GM12872 (cell line): ENCODE data around the gene TRAF1.
A peak's percentile ranks its signal among the peaks of the same experiment; 100 is the strongest.

Experiments used
- TF ChIP-seq, protein P1 (sequence below): IDR thresholded peaks from 3 replicates; pipeline ENCODE4 v1.5.1; 2011; ENCODE audit warnings: low read depth, mild to moderate bottlenecking, low read length, moderate library complexity; ENCODE audit not compliant: insufficient read depth

TRAF1 gene

DNA sequence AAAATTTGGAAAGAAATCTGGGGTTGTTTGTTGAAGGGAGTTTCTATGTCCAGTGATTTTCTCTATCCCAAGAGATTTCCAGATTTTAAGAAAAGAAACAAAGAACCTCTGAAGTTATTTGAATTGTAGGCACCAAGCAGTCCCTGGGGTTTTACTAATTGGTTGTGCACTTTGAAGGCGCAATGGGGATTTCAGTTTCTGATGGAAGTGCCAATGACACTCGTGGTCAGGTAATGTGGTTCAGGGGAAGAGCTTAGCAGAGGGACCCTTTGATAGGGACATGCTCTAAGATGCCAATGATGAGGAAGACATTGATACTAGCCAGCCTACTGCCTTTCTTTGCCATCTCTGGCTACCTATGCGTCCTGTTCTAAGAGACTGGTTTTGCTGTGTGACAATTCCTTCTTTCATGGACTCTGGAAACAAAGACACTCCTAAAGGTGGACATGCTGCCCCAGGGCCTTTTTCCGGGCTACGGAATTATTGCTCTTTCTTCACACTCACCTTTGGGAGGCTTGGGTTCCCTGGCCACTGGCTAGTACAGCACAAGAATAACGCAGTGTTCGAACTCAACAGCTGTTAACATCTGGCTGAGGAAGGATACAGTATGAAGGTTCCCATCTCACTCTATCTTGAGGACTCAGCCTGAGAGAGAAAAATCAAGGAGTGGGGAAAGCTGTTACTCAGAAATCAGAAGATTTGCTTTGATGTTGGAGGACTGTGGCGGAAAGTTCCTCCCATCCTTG, 6.9 kb upstream of the TRAF1 start:
- TF ChIP-seq, protein P1, sequence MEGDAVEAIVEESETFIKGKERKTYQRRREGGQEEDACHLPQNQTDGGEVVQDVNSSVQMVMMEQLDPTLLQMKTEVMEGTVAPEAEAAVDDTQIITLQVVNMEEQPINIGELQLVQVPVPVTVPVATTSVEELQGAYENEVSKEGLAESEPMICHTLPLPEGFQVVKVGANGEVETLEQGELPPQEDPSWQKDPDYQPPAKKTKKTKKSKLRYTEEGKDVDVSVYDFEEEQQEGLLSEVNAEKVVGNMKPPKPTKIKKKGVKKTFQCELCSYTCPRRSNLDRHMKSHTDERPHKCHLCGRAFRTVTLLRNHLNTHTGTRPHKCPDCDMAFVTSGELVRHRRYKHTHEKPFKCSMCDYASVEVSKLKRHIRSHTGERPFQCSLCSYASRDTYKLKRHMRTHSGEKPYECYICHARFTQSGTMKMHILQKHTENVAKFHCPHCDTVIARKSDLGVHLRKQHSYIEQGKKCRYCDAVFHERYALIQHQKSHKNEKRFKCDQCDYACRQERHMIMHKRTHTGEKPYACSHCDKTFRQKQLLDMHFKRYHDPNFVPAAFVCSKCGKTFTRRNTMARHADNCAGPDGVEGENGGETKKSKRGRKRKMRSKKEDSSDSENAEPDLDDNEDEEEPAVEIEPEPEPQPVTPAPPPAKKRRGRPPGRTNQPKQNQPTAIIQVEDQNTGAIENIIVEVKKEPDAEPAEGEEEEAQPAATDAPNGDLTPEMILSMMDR = no peak

DNA sequence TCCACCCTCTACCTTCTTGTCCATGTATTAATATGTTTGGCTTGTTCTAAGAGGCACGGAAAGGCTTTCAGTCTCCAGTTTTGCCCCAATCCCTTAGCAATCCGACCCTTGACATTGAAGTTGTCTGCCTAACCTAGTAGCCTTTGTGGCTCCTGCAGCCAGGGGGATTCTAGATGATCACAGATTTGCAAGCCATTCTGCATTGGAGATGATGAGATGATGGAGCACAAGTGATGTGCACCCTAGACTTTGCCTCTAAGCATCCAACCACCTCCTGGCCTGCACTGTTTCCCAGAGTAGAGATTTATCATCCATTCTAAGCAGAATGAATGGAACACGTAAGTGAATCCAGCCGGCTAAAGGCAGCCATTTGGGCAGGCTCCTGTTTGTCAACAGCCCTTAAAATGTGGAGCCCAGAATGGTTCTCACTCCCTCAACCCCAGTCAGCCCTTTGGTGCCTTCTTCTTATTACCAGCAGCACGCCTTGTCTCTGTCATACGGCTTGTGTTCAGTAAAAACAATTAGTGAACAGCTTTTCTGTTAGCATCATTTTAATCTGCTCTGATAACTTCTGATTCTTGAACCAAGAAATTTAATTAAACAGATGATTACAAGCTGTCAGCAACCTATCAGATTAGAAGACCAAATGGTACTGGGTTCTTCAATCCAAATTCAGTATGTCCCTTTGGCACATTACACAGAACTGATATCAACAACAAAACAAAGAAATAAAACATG, 5.7 kb upstream of the TRAF1 start:
- TF ChIP-seq, protein P1 = no peak

DNA sequence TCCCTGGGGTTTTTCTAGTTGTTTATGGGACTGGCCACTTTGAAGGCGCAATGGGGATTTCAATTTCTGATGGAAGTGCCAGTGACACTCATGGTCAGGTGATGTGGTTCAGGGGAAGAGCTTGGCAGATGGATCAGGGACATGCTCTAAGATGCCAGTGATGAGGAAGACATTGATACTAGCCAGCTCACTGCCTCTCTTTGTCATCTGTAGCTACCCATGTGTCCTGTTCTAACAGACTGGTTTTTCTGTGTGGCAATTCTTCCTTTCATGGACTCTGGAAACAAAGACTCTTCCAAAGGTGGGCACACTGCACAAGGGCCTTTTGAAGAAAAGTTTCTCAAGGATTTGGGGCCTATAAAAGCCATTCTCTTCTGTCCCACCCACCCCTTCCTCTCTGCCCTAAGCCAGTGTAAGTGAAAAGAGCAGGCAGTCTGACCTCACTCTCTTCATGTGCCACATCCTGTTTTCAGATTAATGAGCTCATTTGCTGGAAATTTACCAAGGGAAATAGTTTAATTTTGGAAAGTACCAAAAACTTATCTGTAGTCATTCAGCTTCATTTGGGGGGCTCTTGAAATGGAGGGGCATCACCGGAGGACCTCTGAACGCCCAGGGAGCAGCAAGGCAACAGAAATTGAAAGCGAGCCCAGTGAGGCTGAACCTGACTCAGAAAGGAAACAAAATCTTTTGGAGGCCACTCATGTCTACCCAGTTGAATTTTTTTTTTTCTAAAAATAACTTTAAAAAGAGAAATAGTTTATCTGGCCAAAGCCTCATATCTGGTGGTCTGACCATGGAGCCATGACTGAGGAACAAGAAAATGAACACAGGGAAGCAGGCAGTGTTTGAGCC, 4.9 kb upstream of the TRAF1 start:
- TF ChIP-seq, protein P1 = no peak

DNA sequence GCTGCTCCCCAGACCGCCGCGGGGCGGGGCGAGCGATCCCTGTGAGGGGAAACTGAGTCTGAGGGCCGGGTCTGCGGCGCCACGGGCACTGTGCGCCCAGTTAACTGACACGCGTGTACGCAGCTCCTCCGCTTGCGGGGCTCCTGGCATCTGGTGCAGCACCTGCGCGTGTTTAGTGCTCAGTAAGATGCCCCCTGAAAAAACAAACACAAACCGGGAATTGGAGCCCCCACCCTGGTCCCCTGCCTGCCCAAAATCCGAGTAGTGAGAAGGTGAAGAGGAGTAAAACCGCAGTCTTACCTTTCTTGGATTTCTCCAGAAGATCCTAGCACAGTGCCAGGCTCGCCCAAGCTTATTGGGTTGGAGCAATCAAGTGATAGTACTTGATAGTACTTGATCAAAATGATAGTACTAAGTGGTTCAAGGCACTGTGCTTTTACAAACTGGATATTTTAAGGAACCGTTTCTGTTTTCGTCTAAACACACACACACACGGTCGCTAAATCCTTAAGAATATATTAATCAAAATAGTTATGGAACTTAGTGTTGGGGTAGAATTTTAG, 2.7 kb upstream of the TRAF1 start:
- TF ChIP-seq, protein P1 = 0 out of 3 replicates have a peak, but pooled peaks have one; percentile 12

DNA sequence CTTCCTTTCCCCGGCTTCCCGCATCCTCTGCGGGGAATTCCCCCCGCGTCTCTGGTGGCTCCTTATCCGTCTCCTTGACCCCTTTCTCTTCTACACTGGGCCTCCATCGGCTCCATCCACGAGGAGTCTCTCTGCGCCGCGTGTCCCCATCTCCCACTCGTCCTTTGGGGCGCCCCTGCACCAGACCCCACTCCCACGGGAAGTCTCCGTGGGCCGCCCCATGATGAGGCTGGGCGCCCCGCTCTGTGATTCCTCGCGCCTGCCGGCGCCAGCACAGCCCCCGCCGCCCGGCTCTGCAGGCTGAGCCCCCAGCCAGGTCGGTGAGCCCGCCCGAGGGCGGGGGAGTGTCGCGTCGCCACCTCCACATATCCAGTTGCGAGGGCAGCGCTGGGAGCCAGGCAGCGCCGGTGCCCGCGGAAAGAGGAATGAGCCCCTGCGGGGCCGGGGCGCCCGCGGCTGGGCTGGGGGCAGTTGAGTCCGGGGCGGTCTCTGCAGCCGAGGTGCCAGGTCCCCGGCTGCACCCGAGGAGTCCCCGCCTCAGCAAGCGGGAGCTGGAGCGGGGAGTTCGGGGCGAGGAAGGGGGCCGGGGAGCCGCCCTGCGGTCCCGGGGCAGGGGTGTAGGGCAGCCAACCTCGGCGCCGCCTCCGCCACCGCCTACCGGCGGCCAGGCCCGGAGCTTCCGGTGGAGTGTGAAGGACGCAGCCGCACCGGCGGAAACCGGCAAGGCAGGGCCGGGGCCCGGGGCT, 2.1 kb upstream of the TRAF1 start:
- TF ChIP-seq, protein P1 = no peak

DNA sequence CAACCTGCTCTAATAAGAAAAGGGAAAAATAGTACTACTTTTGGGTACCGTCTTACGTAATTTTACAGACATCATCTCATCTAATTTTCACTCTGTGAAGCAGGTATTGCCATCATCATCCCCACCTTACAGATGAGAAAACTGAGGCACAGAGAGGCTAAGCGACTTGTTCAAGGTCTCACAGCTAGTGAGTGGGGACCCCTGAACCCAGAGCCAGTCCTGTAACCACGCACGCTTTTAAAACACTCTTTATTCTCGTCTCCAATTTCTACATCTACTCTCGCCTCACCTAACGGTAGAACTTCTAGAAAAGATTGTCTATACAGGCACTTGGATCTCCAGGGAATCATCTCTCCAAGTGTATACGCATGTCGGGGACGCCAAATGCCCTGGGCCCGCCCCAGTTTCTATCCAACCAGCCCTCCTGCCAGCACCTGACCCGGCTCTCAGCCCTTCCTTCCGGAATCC, 1.5 kb upstream of the TRAF1 start:
- TF ChIP-seq, protein P1 = no peak
